Measurements from ENCODE around the gene PRDM5.

DNA sequence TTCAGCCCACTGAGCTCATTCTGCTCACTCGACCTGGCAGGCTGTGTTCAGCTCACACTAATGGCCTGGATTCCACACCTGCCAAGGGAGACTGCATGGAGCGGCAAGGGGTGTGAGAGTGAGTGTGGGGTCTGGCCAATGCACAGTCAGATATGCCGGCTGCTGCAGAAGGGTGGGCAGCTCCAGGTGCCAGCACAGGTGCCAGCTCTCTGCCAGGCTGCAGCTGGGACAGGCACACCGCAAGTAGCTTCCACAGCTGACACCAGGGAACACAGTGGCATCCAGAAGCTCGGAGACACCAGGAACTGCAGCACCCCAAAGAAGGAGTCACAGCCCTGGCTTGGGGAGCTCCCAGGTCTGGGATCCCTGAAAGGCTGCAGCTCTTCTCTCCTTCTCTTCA is 83.7 kb downstream of the PRDM5 start:
- TF ChIP-seq, protein P1, sequence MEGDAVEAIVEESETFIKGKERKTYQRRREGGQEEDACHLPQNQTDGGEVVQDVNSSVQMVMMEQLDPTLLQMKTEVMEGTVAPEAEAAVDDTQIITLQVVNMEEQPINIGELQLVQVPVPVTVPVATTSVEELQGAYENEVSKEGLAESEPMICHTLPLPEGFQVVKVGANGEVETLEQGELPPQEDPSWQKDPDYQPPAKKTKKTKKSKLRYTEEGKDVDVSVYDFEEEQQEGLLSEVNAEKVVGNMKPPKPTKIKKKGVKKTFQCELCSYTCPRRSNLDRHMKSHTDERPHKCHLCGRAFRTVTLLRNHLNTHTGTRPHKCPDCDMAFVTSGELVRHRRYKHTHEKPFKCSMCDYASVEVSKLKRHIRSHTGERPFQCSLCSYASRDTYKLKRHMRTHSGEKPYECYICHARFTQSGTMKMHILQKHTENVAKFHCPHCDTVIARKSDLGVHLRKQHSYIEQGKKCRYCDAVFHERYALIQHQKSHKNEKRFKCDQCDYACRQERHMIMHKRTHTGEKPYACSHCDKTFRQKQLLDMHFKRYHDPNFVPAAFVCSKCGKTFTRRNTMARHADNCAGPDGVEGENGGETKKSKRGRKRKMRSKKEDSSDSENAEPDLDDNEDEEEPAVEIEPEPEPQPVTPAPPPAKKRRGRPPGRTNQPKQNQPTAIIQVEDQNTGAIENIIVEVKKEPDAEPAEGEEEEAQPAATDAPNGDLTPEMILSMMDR (IDR thresholded peaks at IDR 0.05), result no peak
- no peak for TF ChIP-seq POLR2A (IDR thresholded peaks at IDR 0.05)
